HepG2 (cell line): ENCODE data around the gene MRPL2. TPM values are rescaled to one million over a fixed set of nuclear protein-coding genes. Genes with fewer than 3 reads are reported as not detected.

ENCODE experiments used
- JARID2 ChIP-seq: sonication (generic); formaldehyde crosslinking; IDR thresholded peaks from 2 replicates; pipeline ENCODE4 v1.8.1; 2023; ENCODE audit warnings: missing genetic modification reagents, inconsistent platforms; ENCODE audit not compliant: insufficient replicate concordance
- PTBP1 ChIP-seq: fragments of 200-400 bp; formaldehyde crosslinking; IDR thresholded peaks from 2 replicates; pipeline ENCODE4 v1.6.1; 2018; ENCODE audit warnings: low read length, low read depth; ENCODE audit not compliant: poor library complexity, severe bottlenecking
- SMAD1 ChIP-seq: sonication (generic); formaldehyde crosslinking; IDR thresholded peaks from 2 replicates; pipeline ENCODE4 v1.4.0; 2020; ENCODE audit warnings: missing genetic modification reagents, low read depth, mild to moderate bottlenecking, borderline replicate concordance
- TCF12 ChIP-seq, 2 experiments: fragments of 450-650 bp in 1 of 2; sonication (generic) in 1 of 2; formaldehyde crosslinking in 1 of 2; IDR thresholded peaks; 2 replicates each; pipeline versions ENCODE4 v1.6.1 to v1.8.0; 2017 to 2022; ENCODE audit warnings: antibody characterized with exemption in 1 of 2, mild to moderate bottlenecking in 1 of 2, missing genetic modification reagents in 1 of 2, moderate library complexity in 1 of 2
- ZBTB20 ChIP-seq: sonication (generic); formaldehyde crosslinking; IDR thresholded peaks from 2 replicates; pipeline ENCODE4 v1.8.1; 2023; ENCODE audit warnings: missing genetic modification reagents, low read depth, mild to moderate bottlenecking, borderline replicate concordance
- ZNF337 ChIP-seq: sonication (generic); formaldehyde crosslinking; IDR thresholded peaks from 2 replicates; pipeline ENCODE4 v1.5.1; 2020; ENCODE audit warnings: missing genetic modification reagents, low read depth, mild to moderate bottlenecking, borderline replicate concordance
- polyA plus RNA-seq, 8 experiments: library from polyadenylated mRNA; depleted of rRNA in 3 of 8; stranded (reverse) in 7 of 8; unstranded in 1 of 8; fragments of >200 nt; fragmentation: Illumina TruSeq in 4 of 8; extraction: Trizol in 4 of 8; gene quantifications; 2 replicates each; pipeline versions ENCODE4 v1.2.1 to v1.2.3, GENCODE V29; 2011 to 2016; ENCODE audit warnings: low read depth in 4 of 8, missing spikeins in 1 of 8, mixed read lengths in 1 of 8; ENCODE audit not compliant: insufficient read depth in 1 of 8
- total RNA-seq, 5 experiments: library from RNA; depleted of rRNA; stranded (reverse); fragments of >200 nt; fragmentation: Illumina TruSeq; extraction: Trizol; gene quantifications; 2 replicates each; pipeline ENCODE4 v1.2.3, GENCODE V29; 2016; ENCODE audit warnings: low read depth in 1 of 5
- TF ChIP-seq, protein P1 (sequence below): sonication (generic); formaldehyde crosslinking; IDR thresholded peaks from 2 replicates; pipeline ENCODE4 v1.4.0; 2020; ENCODE audit warnings: missing genetic modification reagents
- TF ChIP-seq, protein P2 (sequence below): sonication (generic); formaldehyde crosslinking; IDR thresholded peaks from 2 replicates; pipeline ENCODE4 v1.4.0; 2020; ENCODE audit warnings: low read depth, mild to moderate bottlenecking, missing genetic modification reagents
- TF ChIP-seq, protein P3 (sequence below): sonication (generic); formaldehyde crosslinking; IDR thresholded peaks from 2 replicates; pipeline ENCODE4 v1.4.0; 2020; ENCODE audit warnings: missing genetic modification reagents

The MRPL2 gene
- total and polyA plus RNA-seq, 2 of the 13 experiments (the other 11 are each of a cell fraction or from before 2014, with no cell fraction given) = 56.8 to 65.6 TPM

DNA sequence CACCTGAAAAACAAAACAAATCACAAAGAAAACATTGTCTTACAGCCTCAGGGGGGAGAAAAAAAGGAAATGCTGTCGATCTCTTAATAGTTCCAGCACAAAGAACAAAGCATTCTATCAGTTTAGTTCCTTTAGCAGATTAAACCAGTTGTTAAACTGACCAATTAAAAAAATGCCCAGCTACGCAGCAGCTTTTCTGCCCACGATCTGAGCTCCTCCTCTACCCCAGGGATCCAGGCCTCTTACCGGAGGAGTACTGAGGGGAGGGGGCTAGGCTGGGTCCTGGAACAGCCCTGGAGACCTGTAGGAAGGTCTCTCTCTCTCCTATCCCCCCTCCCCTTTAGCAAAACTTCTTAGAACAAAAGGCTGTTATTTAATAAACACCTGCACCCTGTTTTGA, 30.2 kb upstream of the MRPL2 start (continued):
- TF ChIP-seq JARID2 (CRISPR knock-in tag) (no peak), SMAD1 (CRISPR knock-in tag) (no peak), ZBTB20 (CRISPR knock-in tag) (peak; percentile 21; the same call in 1 of the 2 replicates), ZNF337 (CRISPR knock-in tag) (0 out of 2 replicates have a peak, but pooled peaks have one; percentile 11), TCF12 (IDR thresholded peaks at IDR 0.05) (no peak), TCF12 (CRISPR knock-in tag; IDR thresholded peaks at IDR 0.05) (0 out of 2 replicates have a peak, but pooled peaks have one; percentile 8), PTBP1 (no peak)
- TF ChIP-seq, protein P1, sequence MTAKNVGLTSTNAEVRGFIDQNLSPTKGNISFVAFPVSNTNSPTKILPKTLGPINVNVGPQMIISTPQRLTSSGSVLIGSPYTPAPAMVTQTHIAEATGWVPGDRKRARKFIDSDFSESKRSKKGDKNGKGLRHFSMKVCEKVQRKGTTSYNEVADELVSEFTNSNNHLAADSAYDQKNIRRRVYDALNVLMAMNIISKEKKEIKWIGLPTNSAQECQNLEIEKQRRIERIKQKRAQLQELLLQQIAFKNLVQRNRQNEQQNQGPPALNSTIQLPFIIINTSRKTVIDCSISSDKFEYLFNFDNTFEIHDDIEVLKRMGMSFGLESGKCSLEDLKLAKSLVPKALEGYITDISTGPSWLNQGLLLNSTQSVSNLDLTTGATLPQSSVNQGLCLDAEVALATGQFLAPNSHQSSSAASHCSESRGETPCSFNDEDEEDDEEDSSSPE (CRISPR knock-in tag) = 0 out of 2 replicates have a peak, but pooled peaks have one; percentile 12
- TF ChIP-seq, protein P2, sequence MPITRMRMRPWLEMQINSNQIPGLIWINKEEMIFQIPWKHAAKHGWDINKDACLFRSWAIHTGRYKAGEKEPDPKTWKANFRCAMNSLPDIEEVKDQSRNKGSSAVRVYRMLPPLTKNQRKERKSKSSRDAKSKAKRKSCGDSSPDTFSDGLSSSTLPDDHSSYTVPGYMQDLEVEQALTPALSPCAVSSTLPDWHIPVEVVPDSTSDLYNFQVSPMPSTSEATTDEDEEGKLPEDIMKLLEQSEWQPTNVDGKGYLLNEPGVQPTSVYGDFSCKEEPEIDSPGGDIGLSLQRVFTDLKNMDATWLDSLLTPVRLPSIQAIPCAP = no peak
- TF ChIP-seq, protein P3, sequence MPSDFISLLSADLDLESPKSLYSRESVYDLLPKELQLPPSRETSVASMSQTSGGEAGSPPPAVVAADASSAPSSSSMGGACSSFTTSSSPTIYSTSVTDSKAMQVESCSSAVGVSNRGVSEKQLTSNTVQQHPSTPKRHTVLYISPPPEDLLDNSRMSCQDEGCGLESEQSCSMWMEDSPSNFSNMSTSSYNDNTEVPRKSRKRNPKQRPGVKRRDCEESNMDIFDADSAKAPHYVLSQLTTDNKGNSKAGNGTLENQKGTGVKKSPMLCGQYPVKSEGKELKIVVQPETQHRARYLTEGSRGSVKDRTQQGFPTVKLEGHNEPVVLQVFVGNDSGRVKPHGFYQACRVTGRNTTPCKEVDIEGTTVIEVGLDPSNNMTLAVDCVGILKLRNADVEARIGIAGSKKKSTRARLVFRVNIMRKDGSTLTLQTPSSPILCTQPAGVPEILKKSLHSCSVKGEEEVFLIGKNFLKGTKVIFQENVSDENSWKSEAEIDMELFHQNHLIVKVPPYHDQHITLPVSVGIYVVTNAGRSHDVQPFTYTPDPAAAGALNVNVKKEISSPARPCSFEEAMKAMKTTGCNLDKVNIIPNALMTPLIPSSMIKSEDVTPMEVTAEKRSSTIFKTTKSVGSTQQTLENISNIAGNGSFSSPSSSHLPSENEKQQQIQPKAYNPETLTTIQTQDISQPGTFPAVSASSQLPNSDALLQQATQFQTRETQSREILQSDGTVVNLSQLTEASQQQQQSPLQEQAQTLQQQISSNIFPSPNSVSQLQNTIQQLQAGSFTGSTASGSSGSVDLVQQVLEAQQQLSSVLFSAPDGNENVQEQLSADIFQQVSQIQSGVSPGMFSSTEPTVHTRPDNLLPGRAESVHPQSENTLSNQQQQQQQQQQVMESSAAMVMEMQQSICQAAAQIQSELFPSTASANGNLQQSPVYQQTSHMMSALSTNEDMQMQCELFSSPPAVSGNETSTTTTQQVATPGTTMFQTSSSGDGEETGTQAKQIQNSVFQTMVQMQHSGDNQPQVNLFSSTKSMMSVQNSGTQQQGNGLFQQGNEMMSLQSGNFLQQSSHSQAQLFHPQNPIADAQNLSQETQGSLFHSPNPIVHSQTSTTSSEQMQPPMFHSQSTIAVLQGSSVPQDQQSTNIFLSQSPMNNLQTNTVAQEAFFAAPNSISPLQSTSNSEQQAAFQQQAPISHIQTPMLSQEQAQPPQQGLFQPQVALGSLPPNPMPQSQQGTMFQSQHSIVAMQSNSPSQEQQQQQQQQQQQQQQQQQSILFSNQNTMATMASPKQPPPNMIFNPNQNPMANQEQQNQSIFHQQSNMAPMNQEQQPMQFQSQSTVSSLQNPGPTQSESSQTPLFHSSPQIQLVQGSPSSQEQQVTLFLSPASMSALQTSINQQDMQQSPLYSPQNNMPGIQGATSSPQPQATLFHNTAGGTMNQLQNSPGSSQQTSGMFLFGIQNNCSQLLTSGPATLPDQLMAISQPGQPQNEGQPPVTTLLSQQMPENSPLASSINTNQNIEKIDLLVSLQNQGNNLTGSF (CRISPR knock-in tag) = no peak
